ENCODE data around the gene POR.

DNA sequence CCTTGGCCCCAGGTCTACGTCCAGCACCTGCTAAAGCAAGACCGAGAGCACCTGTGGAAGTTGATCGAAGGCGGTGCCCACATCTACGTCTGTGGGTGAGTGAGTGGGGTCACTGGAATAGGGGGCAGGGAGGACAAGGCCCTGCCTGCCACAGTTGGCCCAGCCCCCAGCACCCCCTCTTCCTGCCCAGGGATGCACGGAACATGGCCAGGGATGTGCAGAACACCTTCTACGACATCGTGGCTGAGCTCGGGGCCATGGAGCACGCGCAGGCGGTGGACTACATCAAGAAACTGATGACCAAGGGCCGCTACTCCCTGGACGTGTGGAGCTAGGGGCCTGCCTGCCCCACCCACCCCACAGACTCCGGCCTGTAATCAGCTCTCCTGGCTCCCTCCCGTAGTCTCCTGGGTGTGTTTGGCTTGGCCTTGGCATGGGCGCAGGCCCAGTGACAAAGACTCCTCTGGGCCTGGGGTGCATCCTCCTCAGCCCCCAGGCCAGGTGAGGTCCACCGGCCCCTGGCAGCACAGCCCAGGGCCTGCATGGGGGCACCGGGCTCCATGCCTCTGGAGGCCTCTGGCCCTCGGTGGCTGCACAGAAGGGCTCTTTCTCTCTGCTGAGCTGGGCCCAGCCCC is 71.3 kb downstream of the POR start:
- TF ChIP-seq TAF1 (IDR thresholded peaks at IDR 0.05; ENCODE audit: borderline replicate concordance, low read depth, low read length) (no peak), POLR2AphosphoS5 (IDR thresholded peaks at IDR 0.05; ENCODE audit: low read depth, low read length) (no peak)
